Calu3 (cell line): ENCODE data around the gene EPHA10. TPM values are rescaled to one million over a fixed set of nuclear protein-coding genes. Genes with fewer than 3 reads are reported as not detected.

Experiments
- BruUV-seq: library from RNA; stranded (reverse); fragments of 400-500 nt; replicated peaks from 2 replicates; lab custom pipeline; 2021; lab: Mats Ljungman, UMichigan
- CTCF ChIA-PET: fragments of 300-600 bp; sonication (Branson Sonifier 250); formaldehyde crosslinking; loops from one replicate; lab custom pipeline; 2022; ENCODE audit warnings: antibody characterized with exemption; lab: Charles Lee
- DNase-seq: peaks from one replicate; pipeline ENCODE4 v3.0.0; 2022
- H3K27ac Mint-ChIP-seq: one replicate; pipeline ENCODE4 v1.8.0; 2022; ENCODE audit warnings: mixed read lengths; ENCODE audit not compliant: unreplicated experiment
- H3K27me3 Mint-ChIP-seq: one replicate; pipeline ENCODE4 v1.8.0; 2022; ENCODE audit warnings: mixed read lengths; ENCODE audit not compliant: unreplicated experiment
- H3K36me3 Mint-ChIP-seq: one replicate; pipeline ENCODE4 v1.8.0; 2022; ENCODE audit warnings: mild to moderate bottlenecking, moderate library complexity, mixed read lengths; ENCODE audit not compliant: insufficient read depth, unreplicated experiment
- H3K4me1 Mint-ChIP-seq: one replicate; pipeline ENCODE4 v1.8.0; 2022; ENCODE audit warnings: mild to moderate bottlenecking, low read depth, mixed read lengths; ENCODE audit not compliant: unreplicated experiment
- H3K4me3 Mint-ChIP-seq: one replicate; pipeline ENCODE4 v1.8.0; 2022; ENCODE audit warnings: mild to moderate bottlenecking, low read depth, moderate library complexity, mixed read lengths; ENCODE audit not compliant: unreplicated experiment
- H3K9me3 Mint-ChIP-seq: one replicate; pipeline ENCODE4 v1.8.0; 2022; ENCODE audit warnings: low read depth, mixed read lengths; ENCODE audit not compliant: unreplicated experiment
- CTCF ChIP-seq: fragments of 200-600 bp; IDR thresholded peaks from one replicate; pipeline ENCODE4 v1.8.0; 2022; ENCODE audit warnings: antibody characterized with exemption; ENCODE audit not compliant: unreplicated experiment
- intact Hi-C: fragments of 100-400 bp; cut with micrococcal nuclease; formaldehyde crosslinking; loops from one replicate; pipeline ENCODE4 v1.10.0; 2022; ENCODE audit not compliant: unreplicated experiment
- total RNA-seq: library from RNA; stranded (reverse); gene quantifications from 2 replicates; pipeline ENCODE4 v1.2.3, GENCODE V29; 2022

The EPHA10 gene
- total RNA-seq, 1 experiment from 2014 or later: 7.8 TPM

GRCh38 chr1:37723390-37724078, 41.4 kb downstream of the EPHA10 start:
- intact Hi-C loops: no loop called here
- H3K27ac Mint-ChIP-seq: no peak overlapping the region
- H3K4me3 Mint-ChIP-seq: no peak overlapping the region
- DNase-seq: no peak
- H3K4me1 Mint-ChIP-seq: no peaks in the 10 kb centered on the region
- no peaks in the 10 kb centered on the region for H3K9me3 Mint-ChIP-seq
- H3K36me3 Mint-ChIP-seq: peaks cover 4% of the 10 kb centered on the region
- TF ChIP-seq CTCF: no peak
- CTCF ChIA-PET: no interaction called here
- BruUV-seq: no TSS peak
- no peaks in the 10 kb centered on the region for H3K27me3 Mint-ChIP-seq

- no peak for DNase-seq
- intact Hi-C loops: no loop called here
- H3K27me3 Mint-ChIP-seq: no peaks in the 10 kb centered on the region
- H3K4me1 Mint-ChIP-seq: no peaks in the 10 kb centered on the region
- H3K27ac Mint-ChIP-seq: no peak overlapping the region
- CTCF ChIA-PET: no interaction called here
- BruUV-seq: no TSS peak
- TF ChIP-seq CTCF: no peak
- peaks cover 4% of the 10 kb centered on the region for H3K36me3 Mint-ChIP-seq
- H3K4me3 Mint-ChIP-seq: no peak overlapping the region
- H3K9me3 Mint-ChIP-seq: no peaks in the 10 kb centered on the region
These were observed 41.9 kb downstream of the EPHA10 start for GRCh38 chr1:37723072-37723389.

GRCh38 chr1:37722181-37723071, 42.5 kb downstream of the EPHA10 start:
- H3K4me1 Mint-ChIP-seq: no peaks in the 10 kb centered on the region
- CTCF ChIA-PET: interaction anchor here (0.8 kb wide), 1 partner anchor 43 kb away, joined by 3 read pairs; no protein-coding TSS in a partner anchor
- H3K4me3 Mint-ChIP-seq: no peak overlapping the region
- BruUV-seq: no TSS peak
- DNase-seq: no peak
- no peak overlapping the region for H3K27ac Mint-ChIP-seq
- no peaks in the 10 kb centered on the region for H3K27me3 Mint-ChIP-seq
- no peaks in the 10 kb centered on the region for H3K9me3 Mint-ChIP-seq
- H3K36me3 Mint-ChIP-seq: peaks cover 4% of the 10 kb centered on the region
- TF ChIP-seq CTCF: no peak
- intact Hi-C loops: no loop called here

GRCh38 chr1:37721565-37721964, 43.4 kb downstream of the EPHA10 start:
- no peaks in the 10 kb centered on the region for H3K4me1 Mint-ChIP-seq
- H3K9me3 Mint-ChIP-seq: no peaks in the 10 kb centered on the region
- no TSS peak for BruUV-seq
- intact Hi-C loops: no loop called here
- CTCF ChIA-PET: interaction anchor here (0.8 kb wide), 1 partner anchor 44 kb away, joined by 3 read pairs; no protein-coding TSS in a partner anchor
- no peak for TF ChIP-seq CTCF
- peaks cover 4% of the 10 kb centered on the region for H3K36me3 Mint-ChIP-seq
- H3K27ac Mint-ChIP-seq: no peak overlapping the region
- no peaks in the 10 kb centered on the region for H3K27me3 Mint-ChIP-seq
- no peak for DNase-seq
- no peak overlapping the region for H3K4me3 Mint-ChIP-seq
